ENCODE data around the gene NPBWR2. TPM values are rescaled to one million over a fixed set of nuclear protein-coding genes. Genes with fewer than 3 reads are reported as not detected.
A peak's percentile ranks its signal among the peaks of the same experiment; 100 is the strongest.

The NPBWR2 gene
- total RNA-seq, 1 donor from 2014 or later = not detected

DNA sequence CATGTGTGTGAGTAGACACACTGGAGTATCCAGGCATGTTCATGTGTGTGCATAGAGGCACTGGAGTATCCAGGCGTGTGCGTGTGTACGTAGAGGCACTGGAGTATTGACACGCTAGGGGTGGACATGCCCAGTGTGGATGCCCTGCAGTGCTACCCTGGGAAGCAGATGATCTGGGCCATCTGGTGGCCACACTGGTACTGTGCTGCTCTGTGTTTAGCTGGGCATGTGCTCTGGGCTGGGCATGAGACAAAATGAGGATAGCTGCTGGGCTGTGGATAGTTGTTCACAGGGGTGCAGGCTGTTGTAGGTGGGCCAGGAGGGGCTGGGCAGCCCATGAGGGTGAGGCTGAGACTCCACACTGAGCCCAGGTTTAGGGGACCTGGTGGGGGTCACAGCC lies 24.0 kb upstream of the NPBWR2 start:
- H3K4me1 Mint-ChIP-seq = peaks cover 6% of the 10 kb centered on the region
- H3K27me3 Mint-ChIP-seq (ENCODE audit: insufficient read depth, low read depth) = peaks cover 8% of the 10 kb centered on the region
- H3K9me3 ChIP-seq (ENCODE audit: low read depth) = no peaks in the 10 kb centered on the region
- no peaks in the 10 kb centered on the region for H3K36me3 Mint-ChIP-seq
- H3K4me3 Mint-ChIP-seq = no peak overlapping the region
- peaks cover 7% of the 10 kb centered on the region for H3K9me3 Mint-ChIP-seq
- peaks cover under 1% of the 10 kb centered on the region for H3F3A ChIP-seq (ENCODE audit: low read depth)
- H3K79me2 ChIP-seq (ENCODE audit: low read depth) = no peaks in the 10 kb centered on the region
- no peak for DNase-seq (ENCODE audit: low spot score)
- no peak overlapping the region for H3K4me2 ChIP-seq
- H2AFZ ChIP-seq (replicated peaks) = no peak overlapping the region
- no peak overlapping the region for H3K4me3 ChIP-seq
- no peak overlapping the region for H3K9ac ChIP-seq
- TF ChIP-seq EZH2phosphoT487 (IDR thresholded peaks at IDR 0.05) (no peak), EZH2 (IDR thresholded peaks at IDR 0.05) (no peak)
- TF ChIP-seq, protein P1, sequence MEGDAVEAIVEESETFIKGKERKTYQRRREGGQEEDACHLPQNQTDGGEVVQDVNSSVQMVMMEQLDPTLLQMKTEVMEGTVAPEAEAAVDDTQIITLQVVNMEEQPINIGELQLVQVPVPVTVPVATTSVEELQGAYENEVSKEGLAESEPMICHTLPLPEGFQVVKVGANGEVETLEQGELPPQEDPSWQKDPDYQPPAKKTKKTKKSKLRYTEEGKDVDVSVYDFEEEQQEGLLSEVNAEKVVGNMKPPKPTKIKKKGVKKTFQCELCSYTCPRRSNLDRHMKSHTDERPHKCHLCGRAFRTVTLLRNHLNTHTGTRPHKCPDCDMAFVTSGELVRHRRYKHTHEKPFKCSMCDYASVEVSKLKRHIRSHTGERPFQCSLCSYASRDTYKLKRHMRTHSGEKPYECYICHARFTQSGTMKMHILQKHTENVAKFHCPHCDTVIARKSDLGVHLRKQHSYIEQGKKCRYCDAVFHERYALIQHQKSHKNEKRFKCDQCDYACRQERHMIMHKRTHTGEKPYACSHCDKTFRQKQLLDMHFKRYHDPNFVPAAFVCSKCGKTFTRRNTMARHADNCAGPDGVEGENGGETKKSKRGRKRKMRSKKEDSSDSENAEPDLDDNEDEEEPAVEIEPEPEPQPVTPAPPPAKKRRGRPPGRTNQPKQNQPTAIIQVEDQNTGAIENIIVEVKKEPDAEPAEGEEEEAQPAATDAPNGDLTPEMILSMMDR (IDR thresholded peaks at IDR 0.05) = no peak
- no peaks in the 10 kb centered on the region for H3K4me1 ChIP-seq
- no peaks in the 10 kb centered on the region for H4K20me1 ChIP-seq (ENCODE audit: low read depth)
- H3K27me3 ChIP-seq = peaks cover 10% of the 10 kb centered on the region
- no peak overlapping the region for H3K27ac Mint-ChIP-seq
- H3K36me3 ChIP-seq = no peaks in the 10 kb centered on the region
- no peak overlapping the region for H3K27ac ChIP-seq

DNA sequence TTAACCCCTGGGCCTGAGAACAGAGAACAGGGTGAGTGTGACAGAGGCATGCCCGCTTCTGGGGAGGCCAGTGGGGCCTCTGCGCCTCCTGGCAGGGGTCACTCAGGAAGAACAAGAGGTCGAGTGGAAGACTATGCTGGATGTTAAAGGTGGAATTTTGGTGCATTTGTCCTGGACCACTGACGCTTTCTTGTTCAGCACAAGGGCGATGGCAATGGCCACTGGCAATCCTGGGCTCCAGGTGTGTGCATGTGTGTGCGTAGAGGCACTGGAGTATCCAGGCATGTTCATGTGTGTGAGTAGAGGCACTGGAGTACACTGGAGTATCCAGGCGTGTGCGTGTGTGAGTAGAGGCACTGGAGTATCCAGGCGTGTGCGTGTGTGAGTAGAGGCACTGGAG lies 23.5 kb upstream of the NPBWR2 start:
- Mint-ChIP-seq H3K4me1 (peaks cover 6% of the 10 kb centered on the region), H3K4me3 (peak overlapping the region; percentile 47), H3K9me3 (peaks cover 7% of the 10 kb centered on the region), H3K27me3 (ENCODE audit: insufficient read depth, low read depth) (peaks cover 8% of the 10 kb centered on the region), H3K27ac (peak overlapping the region; percentile 12), H3K36me3 (no peaks in the 10 kb centered on the region)
- no peaks in the 10 kb centered on the region for H4K20me1 ChIP-seq (ENCODE audit: low read depth)
- no peak overlapping the region for H3K27ac ChIP-seq
- no peaks in the 10 kb centered on the region for H3K36me3 ChIP-seq
- H3K4me3 ChIP-seq = no peak overlapping the region
- peaks cover 10% of the 10 kb centered on the region for H3K27me3 ChIP-seq
- H3K4me2 ChIP-seq = no peak overlapping the region
- H3K79me2 ChIP-seq (ENCODE audit: low read depth) = no peaks in the 10 kb centered on the region
- H3K9me3 ChIP-seq (ENCODE audit: low read depth) = no peaks in the 10 kb centered on the region
- no peak overlapping the region for H3K9ac ChIP-seq
- H2AFZ ChIP-seq (replicated peaks) = no peak overlapping the region
- H3F3A ChIP-seq (ENCODE audit: low read depth) = peaks cover 6% of the 10 kb centered on the region
- TF ChIP-seq EZH2 (IDR thresholded peaks at IDR 0.05) (no peak), EZH2phosphoT487 (IDR thresholded peaks at IDR 0.05) (no peak)
- TF ChIP-seq, protein P1 (IDR thresholded peaks at IDR 0.05) = no peak
- no peak for DNase-seq (ENCODE audit: low spot score)
- no peaks in the 10 kb centered on the region for H3K4me1 ChIP-seq

DNA sequence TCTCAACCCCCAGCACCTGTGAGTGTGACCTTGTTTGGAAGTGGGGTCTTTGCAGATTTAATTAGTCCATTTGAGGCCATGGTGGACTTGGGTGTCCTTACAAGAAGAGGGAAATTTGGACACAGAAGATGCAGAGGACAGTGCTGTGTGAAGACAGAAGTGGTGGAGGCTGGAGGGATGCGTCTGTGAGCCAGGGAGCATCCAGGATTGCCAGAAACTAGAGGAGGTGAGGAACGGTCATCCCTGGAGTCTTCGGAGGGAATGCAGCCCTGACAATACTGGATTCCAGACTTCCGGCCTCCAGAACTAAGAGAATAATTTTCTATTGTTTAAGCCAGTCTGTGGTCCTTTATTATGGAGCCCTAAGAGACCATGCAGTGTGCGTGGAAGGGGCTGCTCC lies 22.9 kb upstream of the NPBWR2 start:
- no peak overlapping the region for H3K27ac ChIP-seq
- Mint-ChIP-seq H3K36me3 (no peaks in the 10 kb centered on the region), H3K4me3 (no peak overlapping the region), H3K9me3 (peaks cover 7% of the 10 kb centered on the region), H3K27ac (no peak overlapping the region), H3K27me3 (ENCODE audit: insufficient read depth, low read depth) (peaks cover 8% of the 10 kb centered on the region), H3K4me1 (peaks cover 6% of the 10 kb centered on the region)
- H3K9ac ChIP-seq = no peak overlapping the region
- DNase-seq (ENCODE audit: low spot score) = no peak
- H3K4me3 ChIP-seq = no peak overlapping the region
- no peak overlapping the region for H3K4me2 ChIP-seq
- no peaks in the 10 kb centered on the region for H3K4me1 ChIP-seq
- peaks cover 6% of the 10 kb centered on the region for H3F3A ChIP-seq (ENCODE audit: low read depth)
- peaks cover 10% of the 10 kb centered on the region for H3K27me3 ChIP-seq
- no peak overlapping the region for H2AFZ ChIP-seq (replicated peaks)
- H3K79me2 ChIP-seq (ENCODE audit: low read depth) = no peaks in the 10 kb centered on the region
- no peaks in the 10 kb centered on the region for H3K9me3 ChIP-seq (ENCODE audit: low read depth)
- no peak for TF ChIP-seq EZH2phosphoT487 (IDR thresholded peaks at IDR 0.05)
- TF ChIP-seq EZH2 (IDR thresholded peaks at IDR 0.05) = no peak
- TF ChIP-seq, protein P1 (IDR thresholded peaks at IDR 0.05) = no peak
- no peaks in the 10 kb centered on the region for H4K20me1 ChIP-seq (ENCODE audit: low read depth)
- H3K36me3 ChIP-seq = no peaks in the 10 kb centered on the region
